HAP-1 (cell line): ENCODE measurements around the gene EPB41.

Experiments
- DNase-seq, 2 experiments: peaks; one replicate each; pipeline ENCODE4 v3.0.0-alpha.2; 2016 to 2020; ENCODE audit warnings: low spot score in 2 of 2
- H3K27me3 ChIP-seq: fragments of 250-450 bp; sonication (Bioruptor Pico); 2 replicates; pipeline ENCODE4 v1.5.1; 2020; ENCODE audit warnings: low read depth, mild to moderate bottlenecking, moderate library complexity
- H3K36me3 ChIP-seq: fragments of 250-450 bp; sonication (Bioruptor Pico); replicated peaks from 2 replicates; pipeline ENCODE4 v1.5.1; 2020; ENCODE audit warnings: mild to moderate bottlenecking
- H3K4me1 ChIP-seq: fragments of 250-450 bp; sonication (Bioruptor Pico); 2 replicates; pipeline ENCODE4 v1.5.1; 2020; ENCODE audit warnings: mild to moderate bottlenecking
- H3K4me3 ChIP-seq: fragments of 250-450 bp; sonication (Bioruptor Pico); 2 replicates; pipeline ENCODE4 v1.5.1; 2020; ENCODE audit warnings: mild to moderate bottlenecking, moderate library complexity
- H3K9me3 ChIP-seq: fragments of 250-450 bp; sonication (Bioruptor Pico); 2 replicates; pipeline ENCODE4 v1.5.1; 2020; ENCODE audit warnings: mild to moderate bottlenecking, moderate library complexity
- in situ Hi-C: fragments of 300-500 bp; cut with MboI; formaldehyde crosslinking; loops from 3 replicates; pipeline ENCODE4 v1.14.3; 2020; ENCODE audit warnings: low sequenced_read_pairs, inconsistent platforms, mixed read lengths

EPB41 gene

DNA sequence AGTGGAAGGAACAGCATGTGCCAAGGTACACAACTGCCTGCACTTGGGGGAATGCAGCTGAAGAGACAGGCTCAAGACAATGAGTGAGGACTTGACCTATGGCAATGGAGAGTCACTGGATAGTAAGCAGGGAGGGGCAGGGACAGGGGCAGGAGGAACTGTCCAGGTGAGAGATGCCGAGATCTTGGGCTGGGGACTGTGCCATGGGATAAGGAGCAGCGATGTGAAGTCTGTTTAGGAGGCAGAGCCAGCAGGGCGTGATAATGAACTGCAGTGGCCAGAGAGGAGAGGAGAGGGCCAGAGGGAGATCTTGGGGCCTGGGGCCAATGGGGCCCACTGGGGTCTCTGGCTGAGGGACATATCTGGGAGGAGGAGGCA lies 17.8 kb upstream of the EPB41 start:
- Histone ChIP-seq H3K4me1 (no peaks in the 10 kb centered on the region), H3K4me3 (no peak overlapping the region), H3K36me3 (no peaks in the 10 kb centered on the region; the same call in 1 of the 2 replicates), H3K9me3 (no peaks in the 10 kb centered on the region), H3K27me3 (no peaks in the 10 kb centered on the region)
- in situ Hi-C loops = loop anchor here (25.0 kb wide), 1 partner anchor 1816 kb away; the partner anchor contains the start of gene MATN1
- no peak for DNase-seq

GRCh38 chr1:28897789-28898188 lies 16.6 kb upstream of the EPB41 start:
- no peaks in the 10 kb centered on the region for H3K9me3 ChIP-seq
- H3K4me3 ChIP-seq = no peak overlapping the region
- H3K36me3 ChIP-seq = no peaks in the 10 kb centered on the region; the same call in 1 of the 2 replicates
- in situ Hi-C loops = loop anchor here (25.0 kb wide), 1 partner anchor 1815 kb away; the partner anchor contains the start of gene MATN1
- no peaks in the 10 kb centered on the region for H3K4me1 ChIP-seq
- H3K27me3 ChIP-seq = no peaks in the 10 kb centered on the region
- DNase-seq = no peak

DNA sequence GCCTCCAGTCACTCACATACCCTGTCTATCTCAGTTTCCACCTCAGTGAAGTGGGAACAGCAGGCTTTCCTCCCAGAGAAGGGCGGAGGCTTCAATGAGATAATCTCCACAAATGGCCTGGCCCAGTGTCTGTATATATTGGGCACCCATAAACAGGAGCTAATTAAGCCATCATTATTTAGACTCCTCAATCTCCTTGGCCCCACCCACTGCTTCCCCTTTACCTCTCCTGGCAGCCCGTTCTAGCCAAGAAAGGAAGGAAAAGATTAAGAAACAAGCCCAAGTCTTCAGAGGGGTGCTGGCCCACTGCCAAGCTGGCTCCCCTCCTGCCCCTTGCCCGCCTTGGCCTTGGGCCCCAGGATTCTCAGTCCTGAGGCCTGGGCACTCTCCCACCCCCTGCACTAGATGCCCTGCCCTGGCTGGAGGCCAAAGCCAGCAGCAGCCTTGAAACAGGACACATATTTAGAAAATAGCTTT lies 15.9 kb upstream of the EPB41 start:
- DNase-seq = no peak
- Histone ChIP-seq H3K36me3 (no peaks in the 10 kb centered on the region; the same call in 1 of the 2 replicates), H3K27me3 (no peaks in the 10 kb centered on the region), H3K4me3 (no peak overlapping the region), H3K4me1 (no peaks in the 10 kb centered on the region), H3K9me3 (no peaks in the 10 kb centered on the region)
- in situ Hi-C loops = loop anchor here (25.0 kb wide), 1 partner anchor 1814 kb away; the partner anchor contains the start of gene MATN1

- H3K9me3 ChIP-seq = no peaks in the 10 kb centered on the region
- no peaks in the 10 kb centered on the region for H3K27me3 ChIP-seq
- no peaks in the 10 kb centered on the region for H3K4me1 ChIP-seq
- no peak overlapping the region for H3K4me3 ChIP-seq
- in situ Hi-C loops = loop anchor here (25.0 kb wide), 1 partner anchor 1813 kb away; the partner anchor contains the start of gene MATN1
- no peak for DNase-seq
- no peaks in the 10 kb centered on the region; the same call in 1 of the 2 replicates for H3K36me3 ChIP-seq
These were observed 15.1 kb upstream of the EPB41 start for GRCh38 chr1:28899267-28899666.

- no peaks in the 10 kb centered on the region for H3K36me3 ChIP-seq
- in situ Hi-C loops = no loop called here
- no peaks in the 10 kb centered on the region for H3K27me3 ChIP-seq
- H3K4me1 ChIP-seq = no peaks in the 10 kb centered on the region
- H3K9me3 ChIP-seq = no peaks in the 10 kb centered on the region
- DNase-seq = no peak
- no peak overlapping the region for H3K4me3 ChIP-seq
These were observed 13.8 kb upstream of the EPB41 start for GRCh38 chr1:28900562-28900961.

DNA sequence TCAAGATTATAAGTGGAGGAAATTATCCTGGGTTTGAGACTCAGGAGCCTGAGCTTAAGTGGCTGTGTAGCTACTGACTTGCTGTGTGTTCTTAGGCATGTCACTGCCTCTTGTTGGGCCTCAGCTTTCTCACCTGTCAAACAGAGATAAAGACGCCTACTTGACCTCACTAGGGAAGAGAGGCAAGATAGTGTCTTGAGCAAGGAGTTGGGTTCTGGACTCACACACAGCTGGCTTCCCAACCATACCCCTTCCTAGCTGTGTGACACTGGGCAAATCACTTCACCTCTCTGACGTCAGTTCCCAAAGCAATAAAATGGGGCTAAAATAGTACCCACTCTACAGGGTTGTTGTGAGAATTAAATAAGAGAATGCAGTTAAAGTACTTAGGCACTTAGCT lies 11.6 kb upstream of the EPB41 start:
- H3K9me3 ChIP-seq = no peaks in the 10 kb centered on the region
- H3K27me3 ChIP-seq = no peaks in the 10 kb centered on the region
- H3K4me3 ChIP-seq = no peak overlapping the region
- no peaks in the 10 kb centered on the region for H3K4me1 ChIP-seq
- DNase-seq = no peak
- in situ Hi-C loops = no loop called here
- H3K36me3 ChIP-seq = no peaks in the 10 kb centered on the region

GRCh38 chr1:28905921-28906666 lies 8.3 kb upstream of the EPB41 start:
- Histone ChIP-seq H3K4me1 (peaks cover 9% of the 10 kb centered on the region), H3K4me3 (no peak overlapping the region), H3K9me3 (no peaks in the 10 kb centered on the region), H3K27me3 (no peaks in the 10 kb centered on the region), H3K36me3 (no peaks in the 10 kb centered on the region)
- no peak for DNase-seq
- in situ Hi-C loops = no loop called here

DNA sequence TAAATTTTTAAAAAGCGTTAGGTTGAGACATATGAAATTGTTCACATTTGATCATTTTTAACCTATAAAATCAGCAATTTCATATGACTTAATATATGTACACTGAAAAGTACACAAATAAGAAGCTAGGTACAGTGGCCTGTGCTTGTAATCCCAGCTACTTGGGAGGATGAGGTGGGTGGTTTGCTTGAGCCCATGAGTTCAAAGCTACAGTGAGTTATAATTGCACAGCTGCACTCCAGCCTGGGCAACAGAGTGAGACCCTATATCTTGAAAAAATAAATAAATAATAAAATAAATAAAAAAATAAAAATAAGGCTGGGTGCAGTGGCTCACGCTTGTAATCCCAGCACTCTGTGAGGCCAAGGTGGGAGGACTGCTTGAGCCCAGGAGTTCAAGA lies 5.2 kb upstream of the EPB41 start:
- Histone ChIP-seq H3K4me3 (no peak overlapping the region), H3K27me3 (no peaks in the 10 kb centered on the region), H3K36me3 (no peaks in the 10 kb centered on the region; the same call in 1 of the 2 replicates), H3K9me3 (no peaks in the 10 kb centered on the region), H3K4me1 (peaks cover 20% of the 10 kb centered on the region)
- in situ Hi-C loops = no loop called here
- no peak for DNase-seq

DNA sequence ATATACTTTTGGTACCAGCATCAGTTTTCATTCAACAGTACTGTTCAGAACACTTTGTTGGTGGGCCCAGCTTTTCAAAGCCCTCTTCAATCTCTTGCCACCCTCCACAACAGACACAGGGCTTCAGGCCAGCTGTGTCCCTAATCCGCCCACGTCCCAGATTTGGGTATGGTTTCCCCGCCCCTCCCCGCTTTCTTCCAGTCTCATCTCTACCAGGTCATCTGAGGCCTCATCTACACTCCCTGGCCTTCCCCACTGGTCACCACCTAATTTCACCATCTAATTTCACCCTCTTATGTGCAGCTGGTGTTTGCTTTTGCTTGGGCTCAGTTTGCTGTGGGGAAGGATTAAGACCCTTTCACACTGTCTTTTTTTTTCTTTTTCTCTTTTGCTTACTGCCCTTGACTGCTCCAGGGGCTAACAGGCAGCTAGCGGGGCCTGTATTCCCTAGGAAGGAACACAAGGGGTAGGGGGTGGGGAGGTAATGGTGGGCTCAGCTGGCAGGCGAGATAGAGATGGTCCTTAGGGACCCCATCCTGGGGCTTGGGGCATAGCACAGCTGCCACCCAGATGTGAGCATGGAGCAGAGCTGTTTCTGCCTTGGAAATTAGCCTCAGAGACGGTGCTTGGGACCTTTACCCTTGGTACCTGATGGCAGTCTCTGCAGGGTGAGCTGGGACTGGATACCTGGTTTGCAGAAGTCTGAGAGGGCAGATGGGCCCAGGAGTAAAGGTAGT lies 3.8 kb upstream of the EPB41 start:
- H3K4me1 ChIP-seq = peaks cover 20% of the 10 kb centered on the region
- no peaks in the 10 kb centered on the region for H3K27me3 ChIP-seq
- peak in 1 of 2 experiments; percentile 32 for DNase-seq
- no peaks in the 10 kb centered on the region; the same call in 1 of the 2 replicates for H3K36me3 ChIP-seq
- no peak overlapping the region for H3K4me3 ChIP-seq
- H3K9me3 ChIP-seq = no peaks in the 10 kb centered on the region
- in situ Hi-C loops = no loop called here

DNA sequence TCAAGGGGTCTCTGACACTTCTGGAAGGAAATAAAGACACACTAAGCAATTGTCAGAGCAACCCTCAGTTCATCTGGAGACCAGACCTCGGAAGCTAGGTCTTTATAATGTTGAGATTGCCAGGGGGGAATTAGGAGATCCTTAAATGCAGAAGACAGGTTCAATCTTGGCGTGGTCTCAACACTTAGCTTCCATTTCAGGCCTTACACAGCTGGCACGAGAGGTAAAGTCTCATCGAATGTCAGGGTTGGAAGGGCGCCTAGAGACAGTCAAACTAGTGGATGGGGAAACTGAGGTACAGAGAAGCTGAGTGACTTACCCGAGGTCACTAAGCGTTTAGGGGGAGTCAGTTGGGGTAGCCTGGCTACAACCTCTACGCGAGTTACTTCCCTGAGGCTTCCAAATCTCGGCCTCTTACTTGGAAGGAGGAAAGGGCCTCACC lies 562 bp upstream of the EPB41 start:
- H3K4me3 ChIP-seq = peak overlapping the region; percentile 16
- no peaks in the 10 kb centered on the region for H3K9me3 ChIP-seq
- in situ Hi-C loops = no loop called here
- peaks cover 24% of the 10 kb centered on the region for H3K4me1 ChIP-seq
- H3K27me3 ChIP-seq = no peaks in the 10 kb centered on the region
- no peak for DNase-seq
- no peaks in the 10 kb centered on the region; the same call in 1 of the 2 replicates for H3K36me3 ChIP-seq

DNA sequence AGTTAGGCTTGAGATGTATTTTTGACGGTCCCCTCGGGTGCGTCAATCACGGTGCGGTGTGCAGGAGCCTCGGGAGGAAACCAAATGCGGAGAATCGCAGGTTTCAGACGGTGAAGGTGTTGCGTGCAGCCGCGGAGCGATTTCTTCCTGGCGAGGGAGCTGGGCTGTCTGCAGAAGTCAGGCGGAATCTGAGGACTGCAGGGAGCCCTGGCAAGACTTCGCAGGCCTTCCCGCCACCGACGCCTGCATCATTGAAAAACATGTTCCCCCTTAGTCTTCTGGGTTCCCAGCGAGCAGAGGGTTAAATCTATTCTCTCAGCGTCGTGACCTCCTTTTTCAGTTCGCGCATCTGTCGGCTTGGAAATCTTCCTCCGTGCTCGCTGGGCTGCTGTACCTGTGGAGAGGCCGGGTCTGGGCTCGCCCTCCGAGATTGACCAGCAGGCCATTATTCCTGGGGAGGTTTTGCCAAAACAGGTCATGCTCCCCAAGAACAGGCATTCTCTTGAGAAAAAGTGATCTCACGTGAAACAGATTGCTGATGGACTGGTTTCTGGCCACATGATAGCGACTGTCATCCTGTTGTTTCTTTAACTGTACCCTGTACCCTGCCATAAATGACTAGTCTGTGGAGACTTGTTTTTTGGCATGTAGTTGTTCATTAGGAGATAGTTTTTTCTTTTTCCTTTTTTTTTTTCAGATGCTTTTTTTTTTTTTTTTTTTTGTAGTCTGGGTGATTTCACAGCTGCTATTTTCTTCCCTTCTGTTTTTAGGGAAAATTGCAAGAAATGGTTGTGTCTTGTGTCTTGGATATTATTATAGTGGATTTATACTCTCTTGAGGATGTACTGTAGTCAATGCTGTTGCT lies 894 bp downstream of the EPB41 start:
- no peaks in the 10 kb centered on the region for H3K9me3 ChIP-seq
- in situ Hi-C loops = no loop called here
- H3K4me1 ChIP-seq = peaks cover 24% of the 10 kb centered on the region
- peak overlapping the region; percentile 40 for H3K4me3 ChIP-seq
- H3K27me3 ChIP-seq = no peaks in the 10 kb centered on the region
- DNase-seq = peak; percentile 40 to 62
- H3K36me3 ChIP-seq = no peaks in the 10 kb centered on the region; the same call in 1 of the 2 replicates

DNA sequence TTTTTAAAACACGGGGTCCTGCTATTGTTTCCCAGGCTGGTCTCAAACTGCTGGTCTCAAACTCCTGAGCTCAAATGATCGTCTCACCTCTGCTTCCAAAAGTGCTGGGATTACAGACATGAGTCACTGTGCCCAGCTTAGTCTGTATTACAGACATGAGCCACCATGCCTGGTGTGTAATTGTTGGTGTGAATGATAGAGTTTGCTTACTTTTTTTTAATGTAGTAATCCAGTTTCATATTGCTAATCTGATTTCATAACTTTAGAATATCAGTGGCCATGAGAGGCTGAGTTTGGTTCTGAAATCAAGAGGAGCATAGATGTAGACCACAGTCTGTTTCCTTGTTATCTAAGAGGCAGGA lies 3.4 kb downstream of the EPB41 start:
- no peaks in the 10 kb centered on the region; the same call in 1 of the 2 replicates for H3K36me3 ChIP-seq
- in situ Hi-C loops = no loop called here

DNA sequence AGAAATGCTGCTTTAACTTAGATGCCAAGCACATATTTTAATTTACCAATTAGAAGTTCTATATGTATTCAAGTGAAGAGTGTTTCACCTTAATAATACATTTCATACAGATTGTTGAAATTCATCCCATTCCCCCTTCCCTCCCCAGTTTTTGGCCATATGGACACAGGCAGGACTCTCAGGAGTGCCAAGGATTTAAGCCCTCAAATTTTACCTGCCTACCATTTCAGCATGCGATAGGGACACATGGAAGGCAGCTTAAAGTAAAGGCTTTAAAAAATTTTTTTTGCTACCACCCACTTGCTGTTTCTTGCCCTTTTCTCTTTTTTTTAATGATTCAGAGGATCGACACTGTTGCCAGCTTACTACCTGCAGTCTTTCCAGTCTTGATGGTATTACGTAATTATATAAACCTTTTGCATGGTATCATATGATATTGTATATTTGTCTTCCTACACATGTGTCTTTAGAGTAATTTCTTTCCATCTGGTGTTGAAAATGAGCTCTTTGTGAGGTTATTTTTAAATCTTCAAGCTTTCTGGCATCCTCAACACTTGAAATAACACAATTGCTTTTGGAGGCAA lies 7.0 kb downstream of the EPB41 start:
- no peak for DNase-seq
- H3K4me3 ChIP-seq = no peak overlapping the region
- in situ Hi-C loops = no loop called here
- H3K36me3 ChIP-seq = no peaks in the 10 kb centered on the region
- H3K9me3 ChIP-seq = no peaks in the 10 kb centered on the region
- H3K4me1 ChIP-seq = peaks cover 3% of the 10 kb centered on the region
- H3K27me3 ChIP-seq = no peaks in the 10 kb centered on the region

More for the DNA sequence above, 3.4 kb downstream of the EPB41 start:
- H3K4me3 ChIP-seq = no peak overlapping the region
- peaks cover 12% of the 10 kb centered on the region for H3K4me1 ChIP-seq
- H3K27me3 ChIP-seq = no peaks in the 10 kb centered on the region
- H3K9me3 ChIP-seq = no peaks in the 10 kb centered on the region
- DNase-seq = no peak
